Tibial artery (tissue), 4 donors: ENCODE results near the gene EFS.

Experiments used
- DNase-seq, 2 donors: peaks; one replicate each; pipeline ENCODE4 v3.0.0-alpha.2; 2019
- H3K27ac ChIP-seq, 2 donors: fragments of 200-600 bp; sonication (generic) in 1 of 2; 1 replicate in 1 of 2; 2 replicates in 1 of 2; pipeline ENCODE4 v1.5.1; 2018 to 2019; ENCODE audit warnings: mild to moderate bottlenecking in 1 of 2
- H3K27me3 ChIP-seq, 2 donors: fragments of 200-600 bp; sonication (generic) in 1 of 2; one replicate each; pipeline versions ENCODE4 v1.5.1 to v1.6.0; 2016 to 2019
- H3K36me3 ChIP-seq, 3 donors: fragments of 200-600 bp; sonication (generic) in 2 of 3; one replicate each; pipeline ENCODE4 v1.5.1; 2016 to 2019; ENCODE audit warnings: mild to moderate bottlenecking in 2 of 3
- H3K4me1 ChIP-seq, 4 donors: fragments of 200-600 bp; sonication (generic) in 2 of 4; 1 replicate in 3 of 4; 2 replicates in 1 of 4; pipeline ENCODE4 v1.5.1; 2016 to 2019
- H3K4me3 ChIP-seq, 2 donors: fragments of 200-600 bp; sonication (generic) in 1 of 2; 1 replicate in 1 of 2; 2 replicates in 1 of 2; pipeline ENCODE4 v1.5.1; 2018 to 2019; ENCODE audit warnings: mild to moderate bottlenecking in 2 of 2
- H3K9me3 ChIP-seq, 3 donors: fragments of 200-600 bp; sonication (generic) in 1 of 3; one replicate each; pipeline ENCODE4 v1.5.1; 2016 to 2019
- intact Hi-C: fragments of 100-400 bp; cut with DNase I; formaldehyde crosslinking; loops from one replicate; pipeline ENCODE4 v1.15.0; 2023; ENCODE audit warnings: low total_unique reads
- TF ChIP-seq, protein P1 (sequence below), 2 experiments: fragments of 200-600 bp in 1 of 2; fragments of 450-650 bp in 1 of 2; IDR thresholded peaks; one replicate each; pipeline ENCODE4 v1.5.1; 2017 to 2019; ENCODE audit warnings: antibody characterized with exemption in 2 of 2, mild to moderate bottlenecking in 1 of 2, moderate library complexity in 1 of 2

Gene EFS

DNA sequence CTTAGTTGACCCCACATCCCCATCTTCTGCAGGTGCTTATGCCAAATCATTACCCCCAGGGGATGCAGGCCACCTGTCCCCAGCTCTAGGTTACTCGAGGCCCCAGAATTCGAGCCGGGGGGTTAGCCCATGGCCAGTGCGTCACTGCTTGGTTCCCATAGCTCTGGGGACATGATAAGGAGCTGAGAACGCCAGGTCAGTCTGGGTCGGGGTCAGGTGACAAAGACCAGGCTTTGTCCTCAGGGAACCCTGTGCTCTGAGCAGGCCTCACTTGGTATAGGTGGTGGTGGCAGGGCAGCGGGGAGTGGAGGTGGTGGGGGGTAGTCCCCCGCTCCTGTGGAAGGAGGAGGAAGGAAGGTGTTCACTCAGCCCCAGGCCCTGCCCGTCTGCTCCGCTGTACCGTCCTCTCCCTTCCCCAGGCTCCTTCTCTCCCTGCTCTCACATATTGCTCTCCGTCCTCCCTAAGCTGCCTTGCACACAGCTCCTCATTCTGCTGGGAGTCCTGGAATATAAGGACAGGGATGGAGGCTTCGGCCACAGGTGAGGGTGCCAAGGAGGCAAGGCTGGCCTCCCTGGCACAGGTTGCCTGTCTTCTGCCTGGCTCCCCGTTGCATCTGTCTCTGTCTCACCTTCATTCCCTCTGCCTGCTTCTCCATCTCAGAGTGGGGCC, 45.1 kb upstream of the EFS start:
- Histone ChIP-seq H3K9me3 (no peaks in the 10 kb centered on the region), H3K4me3 (no peak overlapping the region), H3K36me3 (no peaks in the 10 kb centered on the region), H3K4me1 (no peaks in the 10 kb centered on the region), H3K27ac (no peak overlapping the region), H3K27me3 (peaks cover 0 to 47% of the 10 kb centered on the region in 2 donors)
- intact Hi-C loops = no loop called here
- no peak for DNase-seq
- TF ChIP-seq, protein P1, sequence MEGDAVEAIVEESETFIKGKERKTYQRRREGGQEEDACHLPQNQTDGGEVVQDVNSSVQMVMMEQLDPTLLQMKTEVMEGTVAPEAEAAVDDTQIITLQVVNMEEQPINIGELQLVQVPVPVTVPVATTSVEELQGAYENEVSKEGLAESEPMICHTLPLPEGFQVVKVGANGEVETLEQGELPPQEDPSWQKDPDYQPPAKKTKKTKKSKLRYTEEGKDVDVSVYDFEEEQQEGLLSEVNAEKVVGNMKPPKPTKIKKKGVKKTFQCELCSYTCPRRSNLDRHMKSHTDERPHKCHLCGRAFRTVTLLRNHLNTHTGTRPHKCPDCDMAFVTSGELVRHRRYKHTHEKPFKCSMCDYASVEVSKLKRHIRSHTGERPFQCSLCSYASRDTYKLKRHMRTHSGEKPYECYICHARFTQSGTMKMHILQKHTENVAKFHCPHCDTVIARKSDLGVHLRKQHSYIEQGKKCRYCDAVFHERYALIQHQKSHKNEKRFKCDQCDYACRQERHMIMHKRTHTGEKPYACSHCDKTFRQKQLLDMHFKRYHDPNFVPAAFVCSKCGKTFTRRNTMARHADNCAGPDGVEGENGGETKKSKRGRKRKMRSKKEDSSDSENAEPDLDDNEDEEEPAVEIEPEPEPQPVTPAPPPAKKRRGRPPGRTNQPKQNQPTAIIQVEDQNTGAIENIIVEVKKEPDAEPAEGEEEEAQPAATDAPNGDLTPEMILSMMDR (IDR thresholded peaks at IDR 0.05) = no peak

GRCh38 chr14:23409475-23409874, 44.5 kb upstream of the EFS start:
- TF ChIP-seq, protein P1 (IDR thresholded peaks at IDR 0.05) = no peak
- Histone ChIP-seq H3K4me3 (no peak overlapping the region), H3K9me3 (no peaks in the 10 kb centered on the region), H3K27me3 (peaks cover 0 to 52% of the 10 kb centered on the region in 2 donors), H3K4me1 (no peaks in the 10 kb centered on the region), H3K27ac (no peak overlapping the region), H3K36me3 (no peaks in the 10 kb centered on the region)
- intact Hi-C loops = no loop called here
- DNase-seq = no peak

DNA sequence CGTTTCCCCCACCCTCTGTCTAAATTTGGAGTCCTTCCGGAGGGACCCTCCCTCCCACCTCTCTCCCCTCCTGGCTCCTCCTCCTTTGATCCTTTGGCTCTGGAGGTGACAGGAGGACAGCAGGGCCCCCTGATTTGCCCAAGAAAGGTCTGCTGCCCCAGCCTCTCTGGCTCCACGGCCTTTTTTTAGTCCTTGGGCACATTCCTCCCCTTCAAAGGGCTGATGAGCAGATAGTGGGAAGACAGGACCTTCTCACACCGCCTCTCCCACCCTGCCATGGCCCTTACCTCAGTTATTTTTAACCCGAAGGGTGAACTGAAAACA, 43.3 kb upstream of the EFS start:
- intact Hi-C loops = no loop called here
- Histone ChIP-seq H3K27ac (no peak overlapping the region), H3K36me3 (no peaks in the 10 kb centered on the region), H3K9me3 (no peaks in the 10 kb centered on the region), H3K27me3 (peaks cover 0 to 60% of the 10 kb centered on the region in 2 donors), H3K4me1 (no peaks in the 10 kb centered on the region), H3K4me3 (no peak overlapping the region)
- DNase-seq = no peak
- TF ChIP-seq, protein P1 (IDR thresholded peaks at IDR 0.05) = no peak

DNA sequence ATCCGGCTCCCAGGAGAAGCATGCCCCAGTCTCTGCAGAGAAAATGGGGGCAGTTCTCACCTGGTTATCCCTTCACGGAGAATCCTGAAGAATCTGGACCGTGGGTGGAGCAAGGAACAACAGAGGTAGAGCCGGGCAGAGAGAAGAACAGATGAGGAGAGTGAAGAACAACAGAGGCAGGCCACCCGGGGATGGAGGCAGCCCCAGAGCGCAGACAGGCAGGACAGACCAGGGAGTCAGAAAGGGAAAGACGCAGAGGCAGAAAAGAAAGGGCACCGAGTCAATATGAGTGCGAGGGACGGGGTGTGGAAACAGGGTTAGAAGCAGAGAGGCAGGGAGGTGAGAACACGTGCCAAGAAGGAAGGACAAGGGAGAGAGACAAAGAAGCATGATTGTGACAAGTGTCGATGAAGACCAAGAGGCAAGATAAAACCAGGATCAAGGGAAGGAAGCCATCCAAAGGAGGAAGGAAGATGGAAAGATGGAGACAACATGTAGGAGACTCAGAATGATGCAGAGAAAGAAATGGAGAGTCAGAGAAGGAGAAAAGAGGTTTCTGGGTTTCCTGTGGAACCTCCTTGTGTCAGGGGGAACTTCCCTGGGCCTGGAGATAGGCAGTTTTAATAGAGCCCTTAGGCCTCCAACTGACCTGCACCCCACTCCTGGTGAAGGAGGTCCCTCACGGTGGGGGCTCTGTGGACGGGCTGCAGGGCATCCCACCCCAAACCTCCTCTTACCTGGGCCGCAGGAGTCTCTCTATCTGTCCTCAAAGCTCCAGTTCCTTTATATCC, 42.7 kb upstream of the EFS start, which contains the start of gene MYH6:
MYH6 (minus strand) TSS at position 758 of the 791 bp plus-strand sequence. CDS start 1,050 bp downstream, outside the sequence.
- no peak within 1 kb of the TSS for H3K27ac ChIP-seq
- H3K9me3 ChIP-seq = no peaks in the 10 kb centered on the region
- H3K4me3 ChIP-seq = no peak within 1 kb of the TSS
- TF ChIP-seq, protein P1 (IDR thresholded peaks at IDR 0.05) = no peak
- no peaks in the 10 kb centered on the region for H3K36me3 ChIP-seq
- peaks cover 0 to 65% of the 10 kb centered on the region in 2 donors for H3K27me3 ChIP-seq
- DNase-seq = no peak
- no peaks in the 10 kb centered on the region for H3K4me1 ChIP-seq
- intact Hi-C loops = no loop called here

GRCh38 chr14:23406725-23407355, 41.9 kb upstream of the EFS start:
- intact Hi-C loops = no loop called here
- no peaks in the 10 kb centered on the region for H3K9me3 ChIP-seq
- TF ChIP-seq, protein P1 (IDR thresholded peaks at IDR 0.05) = no peak
- no peak overlapping the region for H3K4me3 ChIP-seq
- H3K4me1 ChIP-seq = no peaks in the 10 kb centered on the region
- H3K27me3 ChIP-seq = peaks cover 0 to 64% of the 10 kb centered on the region in 2 donors
- DNase-seq = no peak
- no peaks in the 10 kb centered on the region for H3K36me3 ChIP-seq
- H3K27ac ChIP-seq = no peak overlapping the region
